Smooth muscle cell (in vitro differentiated cells): ENCODE data around the gene MPHOSPH8. TPM values are rescaled to one million over a fixed set of nuclear protein-coding genes. Genes with fewer than 3 reads are reported as not detected.

ENCODE experiments used
- DNase-seq: peaks from one replicate; lab custom pipeline; 2025; ENCODE audit not compliant: unreplicated experiment; lab: John Stamatoyannopoulos, UW
- H2AFZ ChIP-seq: fragments of 200-600 bp; sonication (generic); 2 replicates; pipeline ENCODE4 v1.6.0; 2016; ENCODE audit warnings: antibody characterized with exemption, low read depth, mild to moderate bottlenecking
- H3F3A ChIP-seq: fragments of 200-600 bp; sonication (generic); 2 replicates; pipeline ENCODE4 v1.6.0; 2017; ENCODE audit warnings: antibody characterized with exemption, low read depth
- H3K27ac ChIP-seq: fragments of 200-600 bp; sonication (generic); 2 replicates; pipeline ENCODE4 v1.5.1; 2016; ENCODE audit warnings: low read depth, mild to moderate bottlenecking
- H3K27me3 ChIP-seq: fragments of 200-600 bp; sonication (generic); 2 replicates; pipeline ENCODE4 v1.6.1; 2016; ENCODE audit warnings: low read depth, mild to moderate bottlenecking
- H3K36me3 ChIP-seq: fragments of 200-600 bp; sonication (generic); 2 replicates; pipeline ENCODE4 v1.5.1; 2016; ENCODE audit warnings: low read depth
- H3K4me1 ChIP-seq: fragments of 200-600 bp; sonication (generic); 2 replicates; pipeline ENCODE4 v1.5.1; 2016; ENCODE audit warnings: low read depth
- H3K4me2 ChIP-seq: fragments of 200-600 bp; sonication (generic); 2 replicates; pipeline ENCODE4 v1.6.0; 2016; ENCODE audit warnings: mild to moderate bottlenecking
- H3K4me3 ChIP-seq: fragments of 200-600 bp; sonication (generic); 2 replicates; pipeline ENCODE4 v1.5.1; 2016; ENCODE audit warnings: mild to moderate bottlenecking
- H3K79me2 ChIP-seq: fragments of 200-600 bp; sonication (generic); 2 replicates; pipeline ENCODE4 v1.6.0; 2016; ENCODE audit warnings: low read depth, mild to moderate bottlenecking
- H3K9ac ChIP-seq: fragments of 200-600 bp; sonication (generic); 2 replicates; pipeline ENCODE4 v1.6.0; 2016; ENCODE audit warnings: low read depth
- H3K9me3 ChIP-seq: fragments of 200-600 bp; sonication (generic); replicated peaks from 2 replicates; pipeline ENCODE4 v1.5.1; 2016; ENCODE audit warnings: low read depth
- H4K20me1 ChIP-seq: fragments of 200-600 bp; sonication (generic); 2 replicates; pipeline ENCODE4 v1.6.0; 2016; ENCODE audit warnings: low read depth
- CTCF ChIP-seq: fragments of 200-600 bp; sonication (generic); IDR thresholded peaks from 2 replicates; pipeline ENCODE4 v1.5.1; 2017; ENCODE audit warnings: borderline replicate concordance, mild to moderate bottlenecking, antibody characterized with exemption; ENCODE audit not compliant: insufficient read depth, poor library complexity, severe bottlenecking
- WGBS: methylation state at CpG from one replicate; pipeline ENCODE4 v1.1.7; 2016; ENCODE audit warnings: low lambda C conversion rate; 5-methylcytosine and 5-hydroxymethylcytosine counted together
- polyA plus RNA-seq: library from polyadenylated mRNA; unstranded; fragments of >200 nt; fragmentation: Nextera tagmentation; extraction: Ambion mirVana; gene quantifications from 2 replicates; pipeline ENCODE4 v1.2.1, GENCODE V29; 2016
- total RNA-seq: library from RNA; depleted of rRNA; stranded (reverse); fragments of >200 nt; gene quantifications from 2 replicates; pipeline ENCODE4 v1.2.3, GENCODE V29; 2014

The MPHOSPH8 gene
- total and polyA plus RNA-seq, 2 experiments from 2014 or later, result 8.1 to 9.4 TPM

- Histone ChIP-seq H3K27me3 (peaks cover 27% of the 10 kb centered on the region), H3K79me2 (no peaks in the 10 kb centered on the region), H3K36me3 (no peaks in the 10 kb centered on the region), H2AFZ (peak overlapping the region; percentile 66), H3K27ac (no peak overlapping the region), H3K4me2 (peak overlapping the region; percentile 90), H4K20me1 (no peaks in the 10 kb centered on the region), H3K4me1 (no peaks in the 10 kb centered on the region), H3K9ac (no peak overlapping the region), H3F3A (no peaks in the 10 kb centered on the region), H3K9me3 (no peaks in the 10 kb centered on the region), H3K4me3 (peak overlapping the region; percentile 66)
- no peak for TF ChIP-seq CTCF
- peak; percentile 37 for DNase-seq
- WGBS, result 8% methylated on average over 85 of the region's 108 CpGs
Measured at GRCh38 chr13:19601749-19602725, 31.4 kb upstream of the MPHOSPH8 start.

- no peaks in the 10 kb centered on the region for H3F3A ChIP-seq
- no peak overlapping the region for H3K9ac ChIP-seq
- 67% methylated on average over 6 of the region's 6 CpGs for WGBS
- no peak overlapping the region for H3K4me3 ChIP-seq
- TF ChIP-seq CTCF, result no peak
- no peak for DNase-seq
- H3K4me1 ChIP-seq, result no peaks in the 10 kb centered on the region
- no peaks in the 10 kb centered on the region for H3K79me2 ChIP-seq
- H3K9me3 ChIP-seq, result no peaks in the 10 kb centered on the region
- H3K27me3 ChIP-seq, result peaks cover 27% of the 10 kb centered on the region
- H2AFZ ChIP-seq, result no peak overlapping the region
- H3K36me3 ChIP-seq, result no peaks in the 10 kb centered on the region
- no peak overlapping the region for H3K27ac ChIP-seq
- H3K4me2 ChIP-seq, result no peak overlapping the region
- no peaks in the 10 kb centered on the region for H4K20me1 ChIP-seq
Measured at GRCh38 chr13:19604306-19604705, 29.2 kb upstream of the MPHOSPH8 start.

GRCh38 chr13:19605161-19605955 is 28.1 kb upstream of the MPHOSPH8 start:
- no peaks in the 10 kb centered on the region for H3K79me2 ChIP-seq
- H3K4me3 ChIP-seq, result no peak overlapping the region
- peaks cover 27% of the 10 kb centered on the region for H3K27me3 ChIP-seq
- no peak overlapping the region for H2AFZ ChIP-seq
- TF ChIP-seq CTCF, result no peak
- no peaks in the 10 kb centered on the region for H4K20me1 ChIP-seq
- DNase-seq, result no peak
- no peak overlapping the region for H3K27ac ChIP-seq
- 87% methylated on average over 7 of the region's 7 CpGs for WGBS
- H3K9ac ChIP-seq, result no peak overlapping the region
- no peaks in the 10 kb centered on the region for H3K9me3 ChIP-seq
- H3F3A ChIP-seq, result no peaks in the 10 kb centered on the region
- H3K4me2 ChIP-seq, result no peak overlapping the region
- H3K4me1 ChIP-seq, result no peaks in the 10 kb centered on the region
- no peaks in the 10 kb centered on the region for H3K36me3 ChIP-seq
